Mammary epithelial cell (primary cell): ENCODE measurements around the gene SERPINB13.

ENCODE experiments used
- CTCF ChIP-seq, 2 donors: IDR thresholded peaks in 1 of 2; conservative IDR thresholded peaks in 1 of 2; 2 replicates each; pipeline ENCODE4 v1.5.1; 2011 to 2012; ENCODE audit warnings: inconsistent platforms in 2 of 2, low read length in 2 of 2, mild to moderate bottlenecking in 2 of 2, control low read depth in 1 of 2, low read depth in 1 of 2; ENCODE audit not compliant: insufficient read depth in 1 of 2; ENCODE audit errors: extremely low read depth in 1 of 2
- EZH2 ChIP-seq: IDR thresholded peaks from 2 replicates; pipeline ENCODE4 v1.6.1; 2012; ENCODE audit warnings: low read length, inconsistent platforms, borderline replicate concordance

GRCh38 chr18:63567825-63568224, 19.3 kb upstream of the SERPINB13 start:
- TF ChIP-seq CTCF (conservative IDR thresholded peaks at IDR 0.05 in 1 of 2, IDR thresholded peaks at IDR 0.05 in 1 of 2; ENCODE audit: extremely low read depth in 1 of 2, insufficient read depth in 1 of 2, low read depth in 1 of 2, low read length in 2 of 2) (no peak), EZH2 (no peak)
